ENCODE data around the gene LETM1.

The LETM1 gene

GRCh38 chr4:1806596-1807331 is 49.2 kb downstream of the LETM1 start:
- DNase-seq (ENCODE audit: low spot score): no peak

GRCh38 chr4:1806223-1806564 is 49.8 kb downstream of the LETM1 start:
- DNase-seq (ENCODE audit: low spot score): no peak

GRCh38 chr4:1805493-1806222 is 50.3 kb downstream of the LETM1 start:
- DNase-seq (ENCODE audit: low spot score): no peak

- no peak for DNase-seq (ENCODE audit: low spot score)
Measured at GRCh38 chr4:1804638-1805492, 51.1 kb downstream of the LETM1 start.

GRCh38 chr4:1803523-1804423 is 52.2 kb downstream of the LETM1 start:
- no peak for DNase-seq (ENCODE audit: low spot score)

GRCh38 chr4:1802720-1803522 is 53.0 kb downstream of the LETM1 start:
- no peak for DNase-seq (ENCODE audit: low spot score)

- no peak for DNase-seq (ENCODE audit: low spot score)
Measured at GRCh38 chr4:1802151-1802715, 53.7 kb downstream of the LETM1 start.

GRCh38 chr4:1801286-1801958 is 54.5 kb downstream of the LETM1 start:
- DNase-seq (ENCODE audit: low spot score): no peak

GRCh38 chr4:1800805-1801204 is 55.2 kb downstream of the LETM1 start:
- no peak for DNase-seq (ENCODE audit: low spot score)

- DNase-seq (ENCODE audit: low spot score): no peak
Measured at GRCh38 chr4:1799387-1800375, 56.3 kb downstream of the LETM1 start.

GRCh38 chr4:1798580-1799386 is 57.2 kb downstream of the LETM1 start:
- DNase-seq (ENCODE audit: low spot score): no peak

GRCh38 chr4:1797861-1798579 is 57.9 kb downstream of the LETM1 start:
- no peak for DNase-seq (ENCODE audit: low spot score)

GRCh38 chr4:1797298-1797860 is 58.6 kb downstream of the LETM1 start:
- DNase-seq (ENCODE audit: low spot score): no peak

GRCh38 chr4:1796486-1797204 is 59.3 kb downstream of the LETM1 start:
- no peak for DNase-seq (ENCODE audit: low spot score)

GRCh38 chr4:1795299-1796195 is 60.4 kb downstream of the LETM1 start:
- DNase-seq (ENCODE audit: low spot score): no peak

Data from hematopoietic multipotent progenitor cell treated with erythropoietin and hydrocortisone succinate and interleukin-3 and kit ligand, for 17 days (in vitro differentiated cells).